Stimulated activated naive B cell treated with anti-CD40 and anti-IgM and Interleukin-4, amounts not matched to agents 10 μg/mL and 1 μg/mL and 100 μg/mL, for 72 hours (primary cell): ENCODE results near the gene HABP2.

Source experiments
- ATAC-seq, 2 donors: fragments of 150-1000 bp; cut with Tn5 transposase; replicated peaks; 2 replicates each; pipeline ENCODE4 v1.10.0; 2021; ENCODE audit warnings: moderate library complexity in 1 of 2
- DNase-seq: peaks from one replicate; pipeline ENCODE4 v3.0.0; 2021
- H3K27ac Mint-ChIP-seq: one replicate; pipeline ENCODE4 v1.8.0; 2022; ENCODE audit warnings: mild to moderate bottlenecking, mixed read lengths
- H3K27me3 Mint-ChIP-seq, 2 donors: one replicate each; pipeline ENCODE4 v1.8.0; 2022; ENCODE audit warnings: mixed read lengths in 2 of 2
- H3K36me3 Mint-ChIP-seq, 2 donors: one replicate each; pipeline ENCODE4 v1.8.0; 2022; ENCODE audit warnings: mixed read lengths in 2 of 2, mild to moderate bottlenecking in 1 of 2
- H3K4me1 Mint-ChIP-seq, 2 donors: one replicate each; pipeline ENCODE4 v1.8.0; 2022; ENCODE audit warnings: mixed read lengths in 2 of 2, mild to moderate bottlenecking in 1 of 2
- H3K4me3 Mint-ChIP-seq, 2 donors: one replicate each; pipeline ENCODE4 v1.8.0; 2022; ENCODE audit warnings: mild to moderate bottlenecking in 2 of 2, mixed read lengths in 2 of 2, moderate library complexity in 1 of 2
- H3K9me3 Mint-ChIP-seq, 2 donors: one replicate each; pipeline ENCODE4 v1.8.0; 2022; ENCODE audit warnings: mixed read lengths in 2 of 2, mild to moderate bottlenecking in 1 of 2

The HABP2 gene

DNA sequence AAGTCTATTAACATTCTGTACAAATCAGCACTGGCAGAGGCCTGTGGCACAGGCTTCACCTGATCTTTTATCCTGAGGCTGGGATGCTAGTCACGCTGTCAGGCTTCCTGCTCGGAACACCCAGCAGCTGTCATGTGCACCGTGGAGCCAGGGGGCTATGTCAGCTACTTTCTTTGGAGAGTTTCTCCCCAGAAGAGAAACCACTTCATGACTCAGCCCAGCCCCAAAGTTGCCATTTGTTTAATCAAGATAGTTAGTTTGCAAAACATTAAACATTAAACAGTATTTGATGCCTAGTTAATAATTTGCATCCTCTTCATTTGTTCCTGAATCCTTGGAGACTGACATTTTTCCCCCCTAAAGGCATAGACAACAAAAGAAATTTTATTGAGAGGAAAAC is at the start of gene HABP2:
HABP2 (plus strand) TSS at position 353 of the 400 bp plus-strand sequence. CDS start 69 bp downstream, outside the sequence.
- no peak for ATAC-seq
- Mint-ChIP-seq H3K9me3 (peaks cover 0 to 2% of the 10 kb centered on the region in 2 donors), H3K4me3 (no peak within 1 kb of the TSS), H3K27me3 (peaks cover 19 to 27% of the 10 kb centered on the region in 2 donors), H3K4me1 (no peaks in the 10 kb centered on the region), H3K36me3 (no peaks in the 10 kb centered on the region), H3K27ac (no peak within 1 kb of the TSS)
- no peak for DNase-seq

DNA sequence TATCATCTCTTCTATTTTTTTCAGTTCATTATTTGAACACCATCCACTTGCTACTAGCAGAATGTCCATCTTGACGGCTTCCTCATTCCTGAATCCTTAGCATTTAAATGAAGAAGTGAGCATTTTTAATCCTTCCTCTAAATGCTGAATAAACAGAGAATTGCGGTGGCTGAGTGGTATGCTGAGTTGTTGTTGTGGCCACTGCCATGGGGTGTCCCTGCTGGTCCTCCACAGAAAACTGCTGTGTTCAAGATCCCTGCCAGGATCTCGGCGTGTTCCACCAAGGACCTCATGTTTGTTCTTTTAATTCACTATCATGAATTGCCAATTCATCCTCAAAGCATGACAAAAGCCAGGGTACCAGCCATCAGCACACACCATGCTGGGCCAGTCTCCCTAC is 48.9 kb upstream of the HABP2 start:
- Mint-ChIP-seq H3K9me3 (peaks cover 0 to 6% of the 10 kb centered on the region in 2 donors), H3K36me3 (no peaks in the 10 kb centered on the region), H3K4me1 (no peaks in the 10 kb centered on the region), H3K4me3 (no peak overlapping the region), H3K27ac (no peak overlapping the region), H3K27me3 (peaks cover 0 to 10% of the 10 kb centered on the region in 2 donors)
- ATAC-seq = no peak
- no peak for DNase-seq

DNA sequence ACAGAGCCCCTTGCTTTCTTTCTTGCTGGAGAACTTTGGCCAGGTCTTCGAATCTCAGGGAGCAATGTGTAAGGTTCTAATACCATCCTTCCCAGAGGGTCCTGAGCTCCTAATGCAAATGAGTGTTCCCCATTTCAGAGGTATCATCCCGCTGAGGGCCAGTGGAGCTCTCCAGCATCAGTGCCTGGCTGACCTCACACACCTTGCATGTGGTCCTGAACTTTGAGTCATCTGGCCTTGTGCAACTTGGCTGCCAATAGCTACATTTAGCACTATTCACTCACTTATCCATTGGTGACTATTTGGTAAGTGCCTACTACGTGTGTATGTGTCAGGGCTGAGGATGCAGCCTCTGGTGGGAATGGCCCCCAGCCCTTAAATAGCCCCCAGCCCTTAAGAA is 48.4 kb upstream of the HABP2 start:
- no peak overlapping the region for H3K4me3 Mint-ChIP-seq
- no peaks in the 10 kb centered on the region for H3K36me3 Mint-ChIP-seq
- peaks cover 0 to 10% of the 10 kb centered on the region in 2 donors for H3K27me3 Mint-ChIP-seq
- no peaks in the 10 kb centered on the region for H3K4me1 Mint-ChIP-seq
- no peak overlapping the region for H3K27ac Mint-ChIP-seq
- peaks cover 0 to 6% of the 10 kb centered on the region in 2 donors for H3K9me3 Mint-ChIP-seq
- no peak for ATAC-seq
- DNase-seq = no peak

DNA sequence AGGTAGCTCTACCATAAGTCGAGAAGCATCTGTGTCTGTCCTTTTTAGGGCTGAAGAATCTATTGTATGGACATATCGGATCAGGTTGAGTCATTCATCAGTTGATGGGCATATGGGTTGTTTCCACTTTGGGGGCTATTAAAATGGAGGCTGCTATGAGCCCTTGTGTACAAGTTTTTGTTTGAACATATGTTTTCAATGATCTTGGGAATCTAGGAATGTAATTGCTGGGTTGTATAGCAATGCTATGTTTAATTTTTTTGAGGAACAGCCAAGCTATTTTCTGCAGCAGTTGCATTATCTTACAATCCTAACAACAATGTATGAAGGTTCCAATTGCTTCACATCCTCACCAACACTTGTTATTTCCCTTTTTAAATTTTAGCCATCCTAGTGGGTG is 46.4 kb upstream of the HABP2 start:
- ATAC-seq (no peak), DNase-seq (no peak)
- no peak overlapping the region for H3K27ac Mint-ChIP-seq
- no peaks in the 10 kb centered on the region for H3K36me3 Mint-ChIP-seq
- H3K4me3 Mint-ChIP-seq = no peak overlapping the region
- peaks cover 0 to 10% of the 10 kb centered on the region in 2 donors for H3K27me3 Mint-ChIP-seq
- H3K4me1 Mint-ChIP-seq = no peaks in the 10 kb centered on the region
- peaks cover 3 to 9% of the 10 kb centered on the region in 2 donors for H3K9me3 Mint-ChIP-seq

DNA sequence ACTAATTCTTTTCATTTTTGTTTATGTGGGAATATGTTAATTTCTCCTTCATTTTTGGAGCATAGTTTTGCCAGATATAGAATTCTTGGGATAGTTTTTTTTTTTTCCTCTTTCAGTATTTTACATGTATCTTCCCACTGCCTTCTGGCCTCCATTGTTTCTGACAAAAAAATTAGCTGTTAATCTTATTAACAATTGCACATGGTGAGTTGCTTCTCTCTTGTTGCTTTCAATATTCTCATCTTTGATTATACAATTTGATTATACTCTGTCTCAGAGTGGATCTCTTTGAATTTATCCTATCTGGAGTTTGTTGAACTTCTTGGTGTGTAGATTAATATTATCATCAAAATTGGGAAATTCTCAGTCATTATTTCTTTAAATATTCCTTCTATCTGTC is 41.4 kb upstream of the HABP2 start:
- H3K9me3 Mint-ChIP-seq = peaks cover 13 to 16% of the 10 kb centered on the region in 2 donors
- no peaks in the 10 kb centered on the region for H3K36me3 Mint-ChIP-seq
- H3K4me1 Mint-ChIP-seq = no peaks in the 10 kb centered on the region
- no peak for ATAC-seq
- peaks cover 6 to 9% of the 10 kb centered on the region in 2 donors for H3K27me3 Mint-ChIP-seq
- no peak overlapping the region for H3K27ac Mint-ChIP-seq
- no peak for DNase-seq
- H3K4me3 Mint-ChIP-seq = no peak overlapping the region

DNA sequence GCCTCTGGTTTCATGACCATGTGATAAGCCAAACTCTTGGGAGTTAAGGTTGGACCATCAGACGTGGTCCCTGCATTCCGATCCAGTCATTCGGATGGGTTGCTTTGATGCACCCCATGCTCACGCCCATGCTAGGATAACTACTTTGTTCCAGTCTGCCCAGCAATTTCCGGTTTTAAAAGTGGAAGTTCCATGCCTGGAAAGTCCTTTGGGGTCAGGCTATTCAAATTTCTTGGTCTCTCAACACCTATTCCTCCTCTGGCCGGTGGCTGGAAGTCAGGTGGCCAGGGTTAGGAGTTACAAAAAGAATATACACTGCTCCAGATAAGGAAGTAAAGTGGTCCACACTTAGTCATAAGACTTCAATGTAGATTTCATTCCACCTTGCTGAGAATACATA is 37.7 kb upstream of the HABP2 start:
- H3K4me1 Mint-ChIP-seq = no peaks in the 10 kb centered on the region
- no peaks in the 10 kb centered on the region for H3K36me3 Mint-ChIP-seq
- H3K27me3 Mint-ChIP-seq = peaks cover 7 to 13% of the 10 kb centered on the region in 2 donors
- no peak overlapping the region for H3K27ac Mint-ChIP-seq
- no peak for DNase-seq
- no peak overlapping the region for H3K4me3 Mint-ChIP-seq
- peaks cover 13% of the 10 kb centered on the region in 2 donors for H3K9me3 Mint-ChIP-seq
- ATAC-seq = no peak

DNA sequence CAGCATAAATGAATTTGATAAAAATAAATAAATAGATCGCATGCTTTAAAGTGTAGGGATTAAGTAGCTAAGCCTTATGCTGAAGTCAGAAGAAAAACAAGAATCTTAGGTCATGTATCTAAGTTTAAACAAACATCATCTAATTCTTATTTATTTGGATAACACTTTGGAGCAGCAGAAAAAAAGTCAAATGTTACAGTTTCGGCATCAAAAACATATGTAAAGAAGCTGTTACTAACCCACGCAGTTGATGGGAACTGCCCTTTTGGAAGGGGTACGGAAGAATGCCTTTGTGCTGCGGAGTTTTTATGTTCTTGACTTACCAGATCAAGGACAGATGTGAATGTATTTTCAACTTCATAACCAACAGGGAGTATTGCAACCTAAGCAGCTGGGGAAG is 37.3 kb upstream of the HABP2 start:
- ATAC-seq = no peak
- peaks cover 7 to 13% of the 10 kb centered on the region in 2 donors for H3K27me3 Mint-ChIP-seq
- H3K36me3 Mint-ChIP-seq = no peaks in the 10 kb centered on the region
- no peaks in the 10 kb centered on the region for H3K4me1 Mint-ChIP-seq
- no peak overlapping the region for H3K27ac Mint-ChIP-seq
- no peak for DNase-seq
- H3K4me3 Mint-ChIP-seq = no peak overlapping the region
- peaks cover 12 to 13% of the 10 kb centered on the region in 2 donors for H3K9me3 Mint-ChIP-seq

DNA sequence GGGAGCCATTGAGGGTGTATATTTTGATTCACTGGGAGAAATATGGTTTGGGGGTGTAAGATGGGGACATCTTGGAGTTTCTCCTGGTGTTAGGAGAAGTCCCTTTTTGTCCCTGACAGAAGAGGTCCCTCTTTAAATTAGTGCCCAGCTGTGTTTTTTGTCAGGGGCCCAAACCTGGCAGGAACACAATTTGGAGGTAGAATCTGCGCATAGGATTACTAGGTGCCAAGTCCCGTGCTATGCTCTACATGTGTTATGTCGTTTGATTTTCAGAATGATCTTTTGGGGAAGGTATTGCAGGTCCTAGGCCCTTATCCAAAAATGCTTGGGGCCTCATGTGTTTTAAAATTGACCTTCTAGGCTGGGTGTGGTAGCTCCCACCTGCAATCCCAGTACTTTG is 36.8 kb upstream of the HABP2 start:
- H3K27ac Mint-ChIP-seq = no peak overlapping the region
- DNase-seq (no peak), ATAC-seq (no peak)
- no peaks in the 10 kb centered on the region for H3K36me3 Mint-ChIP-seq
- H3K4me3 Mint-ChIP-seq = no peak overlapping the region
- H3K9me3 Mint-ChIP-seq = peaks cover 11 to 13% of the 10 kb centered on the region in 2 donors
- no peaks in the 10 kb centered on the region for H3K4me1 Mint-ChIP-seq
- peaks cover 12 to 17% of the 10 kb centered on the region in 2 donors for H3K27me3 Mint-ChIP-seq

DNA sequence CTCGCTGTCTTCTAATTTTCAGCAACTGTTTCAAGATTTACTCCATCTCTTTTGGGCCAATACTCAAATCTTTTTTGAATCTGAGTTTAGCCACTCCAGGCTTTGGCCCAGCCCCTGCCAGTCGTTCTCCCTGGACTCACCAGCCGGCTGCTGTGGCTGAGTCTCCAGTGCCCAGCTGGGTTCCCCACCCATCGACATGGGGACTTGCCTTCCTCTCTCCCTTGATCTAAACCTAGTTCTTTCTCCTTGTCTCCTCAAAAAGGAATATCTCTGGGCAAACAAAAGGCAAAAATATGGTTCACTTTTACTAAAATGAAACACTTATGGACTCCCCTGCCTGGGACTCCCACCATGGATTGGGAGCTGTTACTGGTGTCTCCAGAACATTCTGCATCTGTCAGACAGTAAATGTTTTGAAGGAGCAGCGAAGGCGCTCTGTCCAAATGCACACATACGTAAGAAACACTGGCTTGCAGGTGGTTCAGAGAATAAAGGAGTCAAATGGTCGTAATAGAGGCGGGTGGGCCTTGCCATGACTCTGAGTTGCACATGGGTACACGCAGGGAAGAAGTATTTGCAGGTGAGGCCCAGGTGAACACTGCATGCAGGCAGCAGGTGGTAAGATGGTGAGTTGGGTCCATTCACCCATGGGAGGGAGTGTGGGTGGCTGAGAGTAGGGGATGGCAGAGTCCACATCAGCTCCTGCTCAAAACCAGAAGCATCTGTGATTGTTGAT is 35.5 kb upstream of the HABP2 start:
- H3K36me3 Mint-ChIP-seq = no peaks in the 10 kb centered on the region
- no peak for DNase-seq

DNA sequence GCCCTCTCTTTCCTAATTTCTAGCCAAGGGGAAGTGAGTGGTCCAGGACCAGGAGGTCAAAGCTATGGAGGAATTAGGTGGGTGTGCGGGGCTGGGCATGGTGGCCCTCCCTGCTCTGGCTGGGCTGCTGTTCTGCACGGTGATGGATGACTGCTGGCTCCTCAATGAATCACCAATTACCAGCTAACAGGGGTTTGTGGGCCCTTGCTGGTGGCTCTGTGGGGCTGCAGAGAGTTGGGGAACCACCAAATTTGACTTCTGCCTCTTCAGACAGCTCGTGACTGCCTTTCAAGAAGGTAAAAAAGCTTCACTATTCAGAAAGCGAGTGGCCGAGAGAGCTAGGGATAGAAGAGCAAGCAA is 35.0 kb upstream of the HABP2 start:
- DNase-seq = no peak
- Mint-ChIP-seq H3K27me3 (peaks cover 14 to 23% of the 10 kb centered on the region in 2 donors), H3K4me3 (no peak overlapping the region), H3K4me1 (no peaks in the 10 kb centered on the region), H3K36me3 (no peaks in the 10 kb centered on the region), H3K27ac (no peak overlapping the region), H3K9me3 (peaks cover 0 to 2% of the 10 kb centered on the region in 2 donors)
- no peak for ATAC-seq

More for the DNA sequence above, 35.5 kb upstream of the HABP2 start:
- Mint-ChIP-seq H3K27me3 (peaks cover 14 to 18% of the 10 kb centered on the region in 2 donors), H3K4me3 (no peak overlapping the region), H3K9me3 (peaks cover 4 to 6% of the 10 kb centered on the region in 2 donors), H3K4me1 (no peaks in the 10 kb centered on the region), H3K27ac (no peak overlapping the region)
- no peak for ATAC-seq

DNA sequence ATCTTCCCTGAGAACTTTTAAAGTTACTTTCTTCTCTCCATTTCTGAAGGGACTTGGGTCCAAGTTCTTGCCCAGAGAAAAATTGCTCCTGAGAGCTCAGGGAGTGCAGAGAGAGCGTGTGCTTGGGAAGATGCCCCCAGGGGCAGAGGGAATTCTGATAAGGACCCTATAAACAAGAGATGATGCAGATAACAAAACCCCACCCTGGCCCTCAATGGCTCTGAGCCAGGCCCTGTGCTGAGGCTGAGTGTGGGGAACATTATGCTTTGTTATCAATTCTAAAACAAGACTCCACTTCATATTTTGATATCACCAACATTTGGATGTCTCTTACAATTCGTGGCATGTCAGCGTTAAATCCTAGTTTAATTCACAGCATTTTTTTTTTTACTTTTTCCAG is 34.4 kb upstream of the HABP2 start:
- DNase-seq (no peak), ATAC-seq (no peak)
- H3K9me3 Mint-ChIP-seq = peaks cover 0 to 2% of the 10 kb centered on the region in 2 donors
- H3K4me3 Mint-ChIP-seq = no peak overlapping the region
- no peaks in the 10 kb centered on the region for H3K36me3 Mint-ChIP-seq
- H3K27ac Mint-ChIP-seq = no peak overlapping the region
- H3K4me1 Mint-ChIP-seq = no peaks in the 10 kb centered on the region
- H3K27me3 Mint-ChIP-seq = peaks cover 14 to 26% of the 10 kb centered on the region in 2 donors

DNA sequence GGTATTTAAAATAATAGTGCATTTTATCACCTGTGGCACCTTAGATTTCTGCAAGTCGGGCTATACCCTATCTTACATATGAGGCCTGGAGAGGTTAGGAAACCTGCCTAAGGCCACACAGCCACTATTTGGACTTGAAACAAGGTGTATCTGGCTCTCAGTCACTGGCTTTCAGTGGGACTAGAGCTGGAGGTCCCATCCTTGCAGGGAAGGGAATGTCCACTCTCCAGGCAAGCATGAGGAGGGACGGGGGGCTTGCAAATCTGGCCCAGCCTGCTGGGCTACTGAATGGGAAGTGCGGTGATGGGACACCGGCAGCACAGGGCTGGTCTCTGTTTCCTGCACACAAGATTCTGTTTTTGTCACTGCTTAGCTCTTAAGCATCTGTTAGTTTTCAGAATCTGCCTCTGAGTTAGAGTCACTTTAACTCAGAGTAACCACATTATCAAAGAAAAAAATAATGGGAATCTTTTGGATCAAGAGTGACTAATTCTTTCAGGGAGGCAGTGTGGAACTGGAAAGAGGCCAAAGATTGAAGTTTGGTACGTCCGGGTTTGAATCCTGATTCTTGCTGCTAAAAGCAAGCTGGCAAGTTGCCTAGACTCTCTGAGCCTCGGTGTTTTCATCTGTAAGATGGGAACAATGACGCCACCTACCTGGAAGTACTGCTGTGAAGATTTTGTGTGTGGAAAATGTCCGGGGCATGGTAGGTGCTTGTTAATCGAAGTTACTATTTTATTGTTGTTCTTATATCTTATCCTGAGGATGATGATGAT is 33.8 kb upstream of the HABP2 start:
- Mint-ChIP-seq H3K4me1 (no peaks in the 10 kb centered on the region), H3K9me3 (no peaks in the 10 kb centered on the region), H3K27me3 (peaks cover 14 to 22% of the 10 kb centered on the region in 2 donors), H3K4me3 (no peak overlapping the region), H3K36me3 (no peaks in the 10 kb centered on the region), H3K27ac (no peak overlapping the region)
- no peak for DNase-seq
- no peak for ATAC-seq

DNA sequence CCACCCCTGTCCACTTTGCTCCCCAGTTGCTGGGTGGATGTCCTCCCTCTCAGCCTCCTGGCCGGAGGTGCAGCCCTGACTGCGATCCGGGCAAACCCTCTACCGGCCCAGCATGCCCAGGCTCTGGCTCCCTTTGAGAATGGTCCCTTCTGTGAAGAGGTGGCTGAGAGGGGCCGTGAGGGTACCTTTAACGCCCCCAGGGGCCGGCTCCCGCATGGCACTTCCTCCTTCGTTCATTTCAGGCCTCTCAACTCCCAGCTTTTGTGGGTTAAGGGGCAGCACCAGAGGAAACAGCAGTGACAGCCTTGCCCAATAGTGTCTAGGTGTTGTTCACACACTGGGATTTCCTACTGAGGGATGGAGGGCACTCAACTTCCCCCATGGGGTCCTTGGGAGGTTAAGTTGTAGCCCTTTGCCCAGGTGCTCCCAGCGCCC is 33.2 kb upstream of the HABP2 start:
- ATAC-seq (peak in 1 of 2 donors; percentile 39), DNase-seq (no peak)
- Mint-ChIP-seq H3K36me3 (no peaks in the 10 kb centered on the region), H3K27ac (no peak overlapping the region), H3K9me3 (no peaks in the 10 kb centered on the region), H3K4me1 (no peaks in the 10 kb centered on the region), H3K4me3 (no peak overlapping the region), H3K27me3 (peaks cover 15 to 21% of the 10 kb centered on the region in 2 donors)

DNA sequence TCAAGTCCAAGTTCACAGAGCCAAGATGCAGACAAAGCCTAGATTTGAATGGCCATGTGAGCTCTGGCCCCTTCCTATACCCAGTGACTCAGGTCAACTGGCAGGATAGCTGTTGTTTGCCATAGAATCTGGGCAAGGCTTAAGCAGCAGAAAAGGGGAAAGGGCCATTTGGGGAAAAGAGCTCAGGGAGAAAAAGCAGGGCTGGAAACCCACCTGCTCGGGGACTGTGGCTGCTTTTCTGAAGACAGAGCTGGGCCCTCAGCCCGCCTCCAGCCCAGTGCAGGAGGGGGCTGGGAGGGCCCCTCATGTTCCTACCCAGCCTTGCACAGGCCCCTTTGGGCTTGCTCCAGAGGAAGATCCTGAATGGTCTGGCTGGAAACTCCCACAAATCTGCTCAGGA is 32.6 kb upstream of the HABP2 start:
- H3K4me3 Mint-ChIP-seq = no peak overlapping the region
- no peaks in the 10 kb centered on the region for H3K4me1 Mint-ChIP-seq
- H3K27ac Mint-ChIP-seq = no peak overlapping the region
- peaks cover 17 to 21% of the 10 kb centered on the region in 2 donors for H3K27me3 Mint-ChIP-seq
- no peak for ATAC-seq
- H3K36me3 Mint-ChIP-seq = no peaks in the 10 kb centered on the region
- no peak for DNase-seq
- H3K9me3 Mint-ChIP-seq = no peaks in the 10 kb centered on the region
